Psoas muscle (tissue), 8 donors: ENCODE data around the gene UBL3. TPM values are rescaled to one million over a fixed set of nuclear protein-coding genes. Genes with fewer than 3 reads are reported as not detected.

ENCODE experiments used
- ATAC-seq, 4 donors: fragments of 200-7000 bp; cut with Tn5 transposase; one replicate each; pipeline ENCODE4 v1.9.1; 2020; ENCODE audit warnings: moderate library complexity in 3 of 4, mild to moderate bottlenecking in 2 of 4
- DNase-seq, 2 donors: peaks; one replicate each; pipeline ENCODE4 v3.0.0-alpha.2; 2020
- H3K27ac ChIP-seq: fragments of 200-600 bp; one replicate; pipeline ENCODE4 v1.8.0; 2022
- H3K27me3 ChIP-seq, 3 donors: fragments of 200-600 bp in 1 of 3; one replicate each; pipeline versions ENCODE4 v1.6.1 to v1.8.0; 2013 to 2022; ENCODE audit warnings: low read length in 2 of 3, mild to moderate bottlenecking in 2 of 3, moderate library complexity in 1 of 3; ENCODE audit not compliant: insufficient read depth in 3 of 3
- H3K36me3 ChIP-seq, 2 donors: fragments of 200-600 bp in 1 of 2; one replicate each; pipeline versions ENCODE4 v1.6.1 to v1.8.0; 2013 to 2022; ENCODE audit warnings: low read depth in 1 of 2, mild to moderate bottlenecking in 1 of 2, moderate library complexity in 1 of 2; ENCODE audit not compliant: insufficient read depth in 1 of 2
- H3K4me1 ChIP-seq: fragments of 200-600 bp; one replicate; pipeline ENCODE4 v1.8.0; 2022
- H3K4me3 ChIP-seq: fragments of 200-600 bp; one replicate; pipeline ENCODE4 v1.8.0; 2022; ENCODE audit warnings: mild to moderate bottlenecking
- H3K9me3 ChIP-seq: fragments of 200-600 bp; one replicate; pipeline ENCODE4 v1.8.0; 2022
- WGBS, 3 donors: extraction: QIAGEN DNeasy Blood & Tissue Kit; methylation state at CpG; one replicate each; pipeline versions ENCODE4 v1.1.6 to v1.1.7; 2013; 5-methylcytosine and 5-hydroxymethylcytosine counted together
- intact Hi-C, 2 donors: fragments of 100-400 bp; cut with DNase I; formaldehyde crosslinking; loops; one replicate each; pipeline versions ENCODE4 v1.11.0 to v1.14.2; 2022
- polyA plus RNA-seq, 3 donors: library from polyadenylated mRNA; stranded (reverse); fragments of 200-250 nt; gene quantifications; one replicate each; pipeline ENCODE4 v1.2.3, GENCODE V29; 2013
- total RNA-seq, 4 donors: library from RNA; stranded (reverse); fragmentation: NEBNext Ultra II Directional in 2 of 4; extraction: Animal tissue kit (Norgen Biotek cat#: 25700) in 2 of 4; gene quantifications; one replicate each; pipeline versions ENCODE4 v1.2.1 to v1.2.4, GENCODE V29; 2021 to 2023
- TF ChIP-seq, protein P1 (sequence below): fragments of 200-600 bp; IDR thresholded peaks from one replicate; pipeline ENCODE4 v1.8.0; 2022; ENCODE audit warnings: antibody characterized with exemption
- donor health status: healthy with polysubstance abuse.
- donor health status: DM: no; HTN: no; CAD: no; lungs with moderate emphysema.
- donor health status: Bipolar disorder and iron deficiency.
- donor health status: healthy.
- donor health status: DM: yes; HTN: yes; CAD: no.
- donor health status: DM: no; HTN: no; CAD: no.
- donor health status: DM: no; HTN: no; CAD: no.
- donor health status: DM: yes; HTN: yes; CAD: no.

The UBL3 gene
- total and polyA plus RNA-seq, 7 donors = 15.7 to 43.8 (median 22.8) TPM

- ATAC-seq = no peak
- Histone ChIP-seq H3K36me3 (no peaks in the 10 kb centered on the region), H3K4me1 (no peaks in the 10 kb centered on the region), H3K27ac (no peak overlapping the region), H3K27me3 (no peaks in the 10 kb centered on the region), H3K4me3 (no peak overlapping the region), H3K9me3 (no peaks in the 10 kb centered on the region)
- WGBS, 3 donors = 87 to 95% (median 91%) methylated on average over 4 of the region's 4 CpGs
- TF ChIP-seq, protein P1, sequence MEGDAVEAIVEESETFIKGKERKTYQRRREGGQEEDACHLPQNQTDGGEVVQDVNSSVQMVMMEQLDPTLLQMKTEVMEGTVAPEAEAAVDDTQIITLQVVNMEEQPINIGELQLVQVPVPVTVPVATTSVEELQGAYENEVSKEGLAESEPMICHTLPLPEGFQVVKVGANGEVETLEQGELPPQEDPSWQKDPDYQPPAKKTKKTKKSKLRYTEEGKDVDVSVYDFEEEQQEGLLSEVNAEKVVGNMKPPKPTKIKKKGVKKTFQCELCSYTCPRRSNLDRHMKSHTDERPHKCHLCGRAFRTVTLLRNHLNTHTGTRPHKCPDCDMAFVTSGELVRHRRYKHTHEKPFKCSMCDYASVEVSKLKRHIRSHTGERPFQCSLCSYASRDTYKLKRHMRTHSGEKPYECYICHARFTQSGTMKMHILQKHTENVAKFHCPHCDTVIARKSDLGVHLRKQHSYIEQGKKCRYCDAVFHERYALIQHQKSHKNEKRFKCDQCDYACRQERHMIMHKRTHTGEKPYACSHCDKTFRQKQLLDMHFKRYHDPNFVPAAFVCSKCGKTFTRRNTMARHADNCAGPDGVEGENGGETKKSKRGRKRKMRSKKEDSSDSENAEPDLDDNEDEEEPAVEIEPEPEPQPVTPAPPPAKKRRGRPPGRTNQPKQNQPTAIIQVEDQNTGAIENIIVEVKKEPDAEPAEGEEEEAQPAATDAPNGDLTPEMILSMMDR = no peak
- intact Hi-C loops = no loop called here
- DNase-seq = no peak
Observed at GRCh38 chr13:29754473-29754806, 96.0 kb downstream of the UBL3 start.

DNA sequence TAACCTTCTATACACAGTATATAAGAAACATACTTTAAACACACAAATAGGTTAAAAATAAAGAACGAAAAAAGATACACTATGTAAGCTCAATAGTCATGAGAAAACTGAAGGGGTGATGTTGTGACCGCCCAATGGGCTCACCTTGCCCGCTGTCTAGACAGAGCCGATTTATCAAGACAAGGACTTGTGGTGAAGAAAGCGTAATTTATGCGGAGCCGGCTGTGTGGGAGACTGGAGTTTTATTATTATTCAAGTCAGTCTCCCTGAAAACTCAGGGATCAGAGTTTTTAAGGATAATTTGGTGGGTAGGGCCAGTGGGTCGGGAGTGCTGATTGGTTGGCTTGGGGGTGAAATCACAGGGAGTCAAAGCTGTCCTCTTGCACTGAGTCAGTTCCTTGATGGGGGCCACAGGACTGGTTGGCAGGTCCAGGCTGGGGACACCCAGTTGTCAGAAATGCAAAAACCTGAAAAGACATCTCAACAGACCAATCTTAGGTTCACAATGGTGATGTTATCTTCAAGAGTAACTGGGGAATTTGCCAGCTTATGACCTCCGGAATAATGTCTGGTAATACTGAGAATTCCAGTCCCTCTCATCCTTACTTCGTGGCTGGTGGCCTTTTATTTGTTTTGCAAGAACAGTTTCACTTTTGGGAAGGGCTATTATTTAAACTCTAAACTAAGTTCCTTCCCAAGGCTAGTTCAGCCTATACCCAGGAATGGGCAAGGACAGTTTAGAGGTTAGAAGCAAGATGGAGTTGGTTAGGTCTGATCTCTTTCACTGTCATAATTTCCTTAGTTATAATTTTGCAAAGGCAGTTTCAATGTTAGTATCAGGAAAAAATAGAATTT, 96.6 kb downstream of the UBL3 start:
- no peak for DNase-seq
- no peaks in the 10 kb centered on the region for H3K36me3 ChIP-seq
- 75 to 84% (median 76%) methylated on average over 10 of the region's 10 CpGs for WGBS, 3 donors
- TF ChIP-seq, protein P1 = no peak
- H3K27me3 ChIP-seq = peaks cover 0 to 2% (median 0%) of the 10 kb centered on the region in 3 donors
- H3K4me3 ChIP-seq = no peak overlapping the region
- no peaks in the 10 kb centered on the region for H3K4me1 ChIP-seq
- H3K27ac ChIP-seq = no peak overlapping the region
- intact Hi-C loops = no loop called here
- no peaks in the 10 kb centered on the region for H3K9me3 ChIP-seq
- ATAC-seq = no peak

DNA sequence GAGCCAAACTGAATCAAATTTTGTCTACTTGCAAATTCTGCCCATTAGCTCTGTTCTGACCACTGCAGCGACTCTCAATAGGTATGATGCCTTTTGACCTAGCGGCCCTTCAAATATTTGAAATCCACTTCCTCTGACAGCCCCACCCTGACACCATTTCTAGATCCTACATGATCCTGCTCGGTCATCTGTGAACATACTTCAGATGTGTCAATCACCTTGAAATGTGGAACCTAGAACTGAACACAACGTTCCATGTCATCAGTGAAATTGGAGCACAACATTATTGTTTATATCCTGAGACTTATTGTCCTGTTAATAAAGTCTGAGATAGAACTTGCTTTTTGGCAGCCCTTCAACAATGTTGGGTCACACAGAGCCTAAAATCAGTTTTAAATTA, 98.2 kb downstream of the UBL3 start:
- intact Hi-C loops = no loop called here
- H3K27ac ChIP-seq = no peak overlapping the region
- ATAC-seq = no peak
- peaks cover 0 to 2% (median 0%) of the 10 kb centered on the region in 3 donors for H3K27me3 ChIP-seq
- H3K4me3 ChIP-seq = no peak overlapping the region
- whole genome bisulfite sequencing, 3 donors = 76 to 83% (median 78%) methylated on average over 4 of the region's 4 CpGs
- TF ChIP-seq, protein P1 = no peak
- H3K36me3 ChIP-seq = no peaks in the 10 kb centered on the region
- H3K9me3 ChIP-seq = no peaks in the 10 kb centered on the region
- no peaks in the 10 kb centered on the region for H3K4me1 ChIP-seq
- no peak for DNase-seq

- intact Hi-C loops = no loop called here
- H3K27me3 ChIP-seq = peaks cover 0 to 2% (median under 1%) of the 10 kb centered on the region in 3 donors
- TF ChIP-seq, protein P1 = no peak
- DNase-seq (no peak), ATAC-seq (no peak)
- no peak overlapping the region for H3K27ac ChIP-seq
- no peaks in the 10 kb centered on the region for H3K4me1 ChIP-seq
- H3K36me3 ChIP-seq = no peaks in the 10 kb centered on the region
- 20 to 33% (median 24%) methylated on average over 5 of the region's 5 CpGs for WGBS, 3 donors
- H3K4me3 ChIP-seq = no peak overlapping the region
- H3K9me3 ChIP-seq = no peaks in the 10 kb centered on the region
Observed at GRCh38 chr13:29750183-29750530, 100.3 kb downstream of the UBL3 start.
